ENCODE measurements around the gene COL6A5.

- TF ChIP-seq ZNF274 (IDR thresholded peaks at IDR 0.05; ENCODE audit: low read depth, low read length) (no peak), YY1 (IDR thresholded peaks at IDR 0.05; ENCODE audit: insufficient read depth, insufficient read length) (no peak), SUZ12 (IDR thresholded peaks at IDR 0.05; ENCODE audit: extremely low read depth, insufficient read depth, insufficient read length) (no peak)
Measured at GRCh38 chr3:130465521-130465920, 120.0 kb downstream of the COL6A5 start.

Data from NT2/D1 (cell line).